ENCODE data around the gene RABAC1. TPM values are rescaled to one million over a fixed set of nuclear protein-coding genes. Genes with fewer than 3 reads are reported as not detected.

Gene RABAC1
- total RNA-seq, 2 donors from 2014 or later: 123 to 167 TPM

DNA sequence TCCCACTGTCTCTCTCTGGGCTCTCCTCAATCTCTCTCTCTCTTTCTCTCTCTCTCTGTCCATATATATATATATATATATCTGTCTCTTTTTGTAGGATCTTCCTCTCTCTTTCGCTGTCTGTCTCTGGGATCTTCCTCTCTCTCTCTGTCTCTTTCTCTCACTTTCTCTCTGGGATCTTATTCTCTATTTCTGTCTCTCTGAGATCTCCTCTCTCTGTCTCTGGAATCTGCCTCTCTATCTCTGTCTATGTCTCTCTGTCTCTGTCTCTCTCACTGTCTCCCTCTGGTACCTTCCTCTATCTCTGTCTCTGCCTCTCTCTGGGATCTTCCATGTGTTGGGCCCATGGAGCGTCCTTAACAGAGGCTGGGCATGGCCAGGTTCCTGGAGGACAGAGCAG, 31.5 kb upstream of the RABAC1 start:
- Histone ChIP-seq H3K27me3 (no peaks in the 10 kb centered on the region), H3K27ac (peak overlapping the region; percentile 88 to 96), H3K9me3 (no peaks in the 10 kb centered on the region), H3K4me1 (peaks cover 0 to 28% of the 10 kb centered on the region in 2 donors), H3K4me3 (no peak overlapping the region), H3K36me3 (peaks cover 22% of the 10 kb centered on the region)
- DNase-seq (ENCODE audit: low spot score): no peak
- TF ChIP-seq, protein P1, sequence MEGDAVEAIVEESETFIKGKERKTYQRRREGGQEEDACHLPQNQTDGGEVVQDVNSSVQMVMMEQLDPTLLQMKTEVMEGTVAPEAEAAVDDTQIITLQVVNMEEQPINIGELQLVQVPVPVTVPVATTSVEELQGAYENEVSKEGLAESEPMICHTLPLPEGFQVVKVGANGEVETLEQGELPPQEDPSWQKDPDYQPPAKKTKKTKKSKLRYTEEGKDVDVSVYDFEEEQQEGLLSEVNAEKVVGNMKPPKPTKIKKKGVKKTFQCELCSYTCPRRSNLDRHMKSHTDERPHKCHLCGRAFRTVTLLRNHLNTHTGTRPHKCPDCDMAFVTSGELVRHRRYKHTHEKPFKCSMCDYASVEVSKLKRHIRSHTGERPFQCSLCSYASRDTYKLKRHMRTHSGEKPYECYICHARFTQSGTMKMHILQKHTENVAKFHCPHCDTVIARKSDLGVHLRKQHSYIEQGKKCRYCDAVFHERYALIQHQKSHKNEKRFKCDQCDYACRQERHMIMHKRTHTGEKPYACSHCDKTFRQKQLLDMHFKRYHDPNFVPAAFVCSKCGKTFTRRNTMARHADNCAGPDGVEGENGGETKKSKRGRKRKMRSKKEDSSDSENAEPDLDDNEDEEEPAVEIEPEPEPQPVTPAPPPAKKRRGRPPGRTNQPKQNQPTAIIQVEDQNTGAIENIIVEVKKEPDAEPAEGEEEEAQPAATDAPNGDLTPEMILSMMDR (IDR thresholded peaks at IDR 0.05): no peak

DNA sequence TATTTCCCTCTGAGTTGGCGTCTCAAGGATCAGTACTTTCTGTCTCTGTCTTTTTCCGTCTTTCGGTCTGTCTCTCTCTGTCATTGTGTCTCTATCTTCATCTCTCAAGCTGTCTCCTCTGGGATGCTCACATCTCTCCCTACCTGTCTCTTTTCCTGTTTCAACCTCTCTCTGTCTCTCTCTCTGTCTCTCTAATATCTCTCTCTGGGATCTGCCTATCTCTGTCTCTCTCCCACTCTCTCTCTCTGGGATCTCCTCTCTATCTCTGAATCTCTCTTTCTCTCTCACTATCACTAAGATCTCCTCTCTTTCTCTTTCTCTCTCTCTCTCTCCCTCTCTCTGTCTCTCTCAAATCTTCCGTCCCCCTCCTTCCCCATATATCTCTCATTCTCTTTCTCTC, 30.9 kb upstream of the RABAC1 start:
- Histone ChIP-seq H3K4me3 (no peak overlapping the region), H3K36me3 (peaks cover 27% of the 10 kb centered on the region), H3K27me3 (no peaks in the 10 kb centered on the region), H3K9me3 (no peaks in the 10 kb centered on the region), H3K4me1 (peaks cover 0 to 28% of the 10 kb centered on the region in 2 donors), H3K27ac (peak overlapping the region in 1 of 2 donors; percentile 96)
- TF ChIP-seq, protein P1 (IDR thresholded peaks at IDR 0.05): no peak
- DNase-seq (ENCODE audit: low spot score): no peak

DNA sequence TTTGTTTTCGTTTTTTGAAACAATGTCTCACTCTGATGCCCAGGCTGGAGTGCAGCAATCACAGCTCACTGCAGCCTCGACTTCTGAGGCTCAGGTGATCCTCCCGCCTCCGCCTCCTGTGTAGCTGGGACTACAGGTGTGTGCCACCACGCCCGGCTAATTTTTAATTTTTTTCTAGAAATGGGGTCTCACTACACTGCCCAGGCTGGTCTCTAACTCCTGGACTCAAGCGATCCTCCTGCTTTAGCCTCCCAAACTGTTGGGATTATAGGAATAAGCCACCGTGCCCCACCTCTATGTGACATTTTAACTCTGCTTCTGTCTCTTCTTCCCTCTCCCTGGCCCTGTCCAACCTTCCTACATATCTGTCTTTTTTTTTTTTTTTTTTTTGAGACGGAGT, 29.8 kb upstream of the RABAC1 start:
- Histone ChIP-seq H3K4me3 (no peak overlapping the region), H3K4me1 (peaks cover 0 to 21% of the 10 kb centered on the region in 2 donors), H3K36me3 (peaks cover 29% of the 10 kb centered on the region), H3K27ac (no peak overlapping the region), H3K9me3 (no peaks in the 10 kb centered on the region), H3K27me3 (no peaks in the 10 kb centered on the region)
- no peak for DNase-seq (ENCODE audit: low spot score)
- TF ChIP-seq, protein P1 (IDR thresholded peaks at IDR 0.05): no peak

DNA sequence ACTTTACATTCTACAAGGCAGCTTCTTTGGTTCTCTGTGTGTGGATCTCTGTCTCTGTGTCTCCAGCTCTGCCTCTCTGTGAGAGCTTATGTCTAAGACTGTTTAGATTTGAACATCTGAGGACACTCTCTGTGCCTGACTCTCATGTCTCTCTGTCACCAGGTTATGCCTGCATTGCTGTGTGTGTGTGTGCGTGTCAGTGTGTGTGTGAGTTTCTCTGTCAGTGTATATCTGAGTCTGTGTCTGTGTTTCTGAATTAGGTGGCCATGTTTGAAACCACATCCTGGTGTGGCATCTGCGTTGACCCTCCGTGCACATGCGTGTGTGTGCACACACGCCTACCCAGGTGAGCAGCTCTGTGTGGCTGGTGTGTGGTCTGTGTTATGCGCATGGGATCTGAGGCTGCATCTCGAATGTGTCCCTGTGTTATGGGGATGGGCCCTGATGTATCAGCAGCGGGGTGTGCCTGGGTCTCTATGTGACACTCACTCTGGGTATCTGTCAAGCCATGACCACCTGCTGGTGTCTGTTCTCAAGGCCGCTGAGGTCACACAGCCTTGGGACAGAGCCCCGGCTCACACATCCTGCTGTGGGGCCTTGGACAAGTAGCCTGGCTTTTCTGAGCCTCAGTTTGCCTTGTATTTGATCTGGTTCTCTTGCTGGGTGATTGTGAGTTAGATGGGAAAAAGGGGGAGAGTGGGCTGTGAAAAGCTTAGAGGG, 28.2 kb upstream of the RABAC1 start:
- H3K27ac ChIP-seq: no peak overlapping the region
- H3K27me3 ChIP-seq: no peaks in the 10 kb centered on the region
- no peak for DNase-seq (ENCODE audit: low spot score)
- TF ChIP-seq, protein P1 (IDR thresholded peaks at IDR 0.05): no peak
- peaks cover 0 to 14% of the 10 kb centered on the region in 2 donors for H3K4me1 ChIP-seq
- H3K36me3 ChIP-seq: peaks cover 29% of the 10 kb centered on the region
- no peaks in the 10 kb centered on the region for H3K9me3 ChIP-seq
- no peak overlapping the region for H3K4me3 ChIP-seq

DNA sequence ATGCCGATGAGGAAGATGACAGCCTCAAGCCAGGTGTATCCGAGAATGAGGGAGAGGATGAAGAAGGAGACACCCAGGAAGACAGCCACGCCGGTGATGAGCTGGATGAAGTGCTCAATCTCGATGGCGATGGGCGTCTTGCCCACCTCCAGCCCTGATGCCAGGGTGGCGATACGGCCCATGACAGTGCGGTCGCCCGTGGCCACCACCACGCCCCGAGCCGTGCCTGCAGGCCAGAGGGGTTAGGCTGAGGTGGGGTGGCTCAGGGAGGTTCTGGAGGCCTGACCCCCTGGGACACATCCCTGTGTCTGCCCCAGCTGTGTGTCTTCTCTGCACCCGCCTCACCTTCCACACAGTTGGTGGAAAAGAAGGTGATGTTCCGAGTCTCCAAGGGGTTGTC, 25.8 kb upstream of the RABAC1 start:
- TF ChIP-seq, protein P1 (IDR thresholded peaks at IDR 0.05): no peak
- no peak for DNase-seq (ENCODE audit: low spot score)
- peaks cover 43% of the 10 kb centered on the region for H3K36me3 ChIP-seq

DNA sequence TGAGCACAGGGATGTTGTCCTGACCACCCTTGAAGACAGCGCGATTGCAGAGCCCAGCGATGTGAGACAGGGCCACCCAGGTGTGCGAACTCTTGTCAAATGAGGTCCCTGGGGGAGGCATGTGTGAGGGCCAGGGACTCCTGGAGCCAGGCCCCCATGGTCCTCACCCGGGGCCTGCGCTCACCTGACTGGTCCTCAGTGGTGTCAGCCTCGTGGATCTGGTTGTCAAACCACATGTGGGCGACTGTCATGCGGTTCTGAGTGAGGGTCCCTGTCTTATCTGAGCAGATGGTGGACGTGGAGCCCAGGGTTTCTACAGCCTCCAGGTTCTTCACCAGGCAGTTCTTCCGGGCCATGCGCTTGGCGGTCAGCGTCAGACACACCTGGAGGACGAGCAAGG, 22.6 kb upstream of the RABAC1 start:
- Histone ChIP-seq H3K27me3 (no peaks in the 10 kb centered on the region), H3K27ac (no peak overlapping the region), H3K4me1 (peaks cover 0 to 4% of the 10 kb centered on the region in 2 donors), H3K36me3 (peaks cover 45% of the 10 kb centered on the region), H3K4me3 (no peak overlapping the region), H3K9me3 (no peaks in the 10 kb centered on the region)
- TF ChIP-seq, protein P1 (IDR thresholded peaks at IDR 0.05): no peak
- DNase-seq (ENCODE audit: low spot score): no peak

More for the DNA sequence above, 25.8 kb upstream of the RABAC1 start:
- H3K27ac ChIP-seq: no peak overlapping the region
- H3K27me3 ChIP-seq: no peaks in the 10 kb centered on the region
- H3K4me3 ChIP-seq: no peak overlapping the region
- H3K9me3 ChIP-seq: no peaks in the 10 kb centered on the region
- H3K4me1 ChIP-seq: no peaks in the 10 kb centered on the region

All from right atrium auricular region (tissue), 2 donors.